GM21723 (cell line): Measurements from ENCODE around the gene TRAK1.
A peak's percentile ranks its signal among the peaks of the same experiment; 100 is the strongest.

ENCODE experiments used
- ATAC-seq: cut with Tn5 transposase; IDR thresholded peaks from one replicate; pipeline ENCODE4 v1.9.1; 2021; ENCODE audit warnings: mild to moderate bottlenecking, moderate library complexity; ENCODE audit not compliant: unreplicated experiment

Gene TRAK1

DNA sequence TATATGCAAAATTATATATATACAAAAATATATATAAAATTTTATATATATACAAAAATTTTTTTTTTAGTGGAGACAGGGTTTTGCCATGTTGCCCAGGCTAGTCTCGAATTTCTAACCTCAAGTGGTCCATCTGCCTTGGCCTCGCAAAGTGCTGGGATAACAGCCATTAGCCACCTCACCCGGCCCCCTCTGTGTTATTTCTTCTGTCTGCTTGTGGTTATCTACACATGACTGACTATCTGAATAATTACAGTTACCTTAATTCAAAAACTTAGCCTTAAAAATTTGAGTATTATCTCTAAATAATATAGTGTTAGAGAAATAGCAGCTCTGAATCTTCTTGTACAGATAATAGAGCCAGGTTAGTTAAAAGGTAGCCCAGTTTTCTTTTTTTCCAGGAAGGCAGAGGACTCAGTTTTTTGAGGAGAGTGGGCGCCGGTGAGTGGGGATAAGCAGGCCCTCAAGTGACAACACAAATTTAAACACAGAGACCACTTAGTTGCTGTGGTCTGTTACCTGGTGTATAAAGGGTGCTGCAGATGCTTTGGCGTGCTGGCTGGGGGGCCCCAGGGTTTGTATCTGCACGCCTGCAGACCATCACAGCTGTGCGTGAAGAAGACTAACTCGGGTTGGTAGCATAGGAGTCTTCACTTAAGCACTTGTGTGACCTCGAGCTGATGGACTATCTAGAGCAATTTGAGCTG lies 83.7 kb downstream of the TRAK1 start:
- no peak for ATAC-seq

DNA sequence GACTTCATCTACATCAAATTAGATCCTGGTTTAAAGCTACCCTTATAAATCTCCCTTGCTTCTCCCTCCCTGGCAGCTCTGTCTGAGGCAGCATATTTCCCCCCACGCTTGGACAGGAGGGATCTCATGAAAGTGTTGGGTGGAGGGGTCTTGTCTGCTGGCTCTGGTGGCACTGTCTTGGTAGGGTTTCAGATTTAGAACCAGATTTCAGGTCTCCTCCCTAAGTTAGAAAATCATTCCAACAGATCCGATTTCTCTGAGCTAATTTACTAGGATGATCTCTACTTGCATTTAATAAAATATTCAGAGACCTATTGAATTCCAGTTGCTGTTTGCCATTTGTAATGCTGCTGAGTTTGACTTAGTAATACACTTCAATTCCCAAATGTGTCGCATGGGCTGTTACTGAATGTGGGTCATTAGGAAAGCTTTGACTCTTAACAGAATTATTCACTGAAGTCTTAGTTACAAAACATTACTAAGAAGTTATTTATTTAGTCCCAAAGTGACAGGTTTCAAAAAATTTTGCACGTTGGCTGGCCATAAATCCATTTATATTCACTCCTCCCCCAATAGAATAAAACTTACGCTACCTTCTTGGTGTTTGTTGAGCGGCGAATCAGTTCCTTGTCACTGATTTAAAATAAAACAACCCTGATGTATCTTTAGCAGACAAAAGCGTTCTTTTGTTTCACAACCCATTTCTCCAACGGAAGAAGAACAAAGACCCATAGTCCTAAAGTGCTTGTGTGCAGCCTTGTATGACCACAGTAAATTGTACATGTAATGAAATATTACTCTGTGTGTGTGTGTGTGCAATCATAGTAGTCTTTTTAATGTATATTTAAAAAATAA lies 84.5 kb downstream of the TRAK1 start:
- ATAC-seq: no peak

DNA sequence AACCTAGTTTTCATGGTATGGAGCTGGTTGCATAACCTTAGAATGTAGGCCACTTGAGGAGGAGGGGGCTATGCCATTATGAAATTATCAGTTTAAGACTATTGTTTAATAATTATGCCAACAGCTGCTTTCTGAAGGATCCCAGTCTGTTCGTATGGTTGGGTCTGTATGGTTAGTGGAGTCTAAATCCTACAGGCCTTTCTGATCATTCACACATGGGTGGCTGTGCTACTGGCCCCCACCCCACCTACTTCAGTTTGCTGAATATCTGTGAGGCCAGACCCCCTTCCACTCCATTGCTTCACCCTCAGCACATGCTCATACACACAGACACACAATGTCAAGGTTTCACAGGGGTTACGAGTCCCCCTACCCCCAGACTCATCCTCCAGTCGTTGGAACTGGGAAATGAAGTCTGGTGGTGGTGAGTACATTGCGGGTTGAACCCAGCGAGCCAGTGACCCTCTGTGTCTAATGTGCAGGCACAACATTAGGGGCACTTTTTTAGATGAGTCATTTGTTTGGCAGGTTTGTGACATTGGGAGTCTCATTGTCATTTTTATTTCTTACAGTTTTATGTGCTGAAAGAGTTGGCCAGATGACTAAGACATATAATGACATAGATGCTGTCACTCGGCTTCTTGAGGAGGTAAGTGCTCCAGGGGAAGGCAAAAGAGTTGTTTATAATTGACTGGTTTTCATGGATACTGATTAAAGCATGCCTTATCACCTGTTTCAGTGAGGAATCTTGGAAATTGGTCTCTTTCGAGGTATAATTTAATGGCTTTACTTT lies 85.3 kb downstream of the TRAK1 start:
- no peak for ATAC-seq

GRCh38 chr3:42177068-42177800 lies 86.1 kb downstream of the TRAK1 start:
- no peak for ATAC-seq

DNA sequence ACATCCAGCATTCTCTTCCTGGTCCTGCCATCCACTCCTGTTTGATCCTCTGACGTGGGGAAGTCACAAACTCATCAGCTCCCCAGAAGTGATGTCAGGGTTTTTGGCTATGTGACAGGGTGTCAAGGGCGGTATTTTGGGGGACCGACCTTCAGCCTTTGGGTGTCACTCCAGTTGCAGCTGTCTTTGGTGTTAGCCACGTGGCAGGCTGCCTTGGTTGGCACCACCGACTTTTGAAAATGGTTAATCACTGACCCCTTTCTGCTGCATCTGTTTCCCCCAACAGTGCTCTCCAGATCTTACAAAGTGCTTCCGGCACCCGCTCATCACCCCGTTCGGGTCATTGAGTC lies 86.6 kb downstream of the TRAK1 start:
- no peak for ATAC-seq

GRCh38 chr3:42179110-42179725 lies 88.1 kb downstream of the TRAK1 start:
- ATAC-seq: no peak

DNA sequence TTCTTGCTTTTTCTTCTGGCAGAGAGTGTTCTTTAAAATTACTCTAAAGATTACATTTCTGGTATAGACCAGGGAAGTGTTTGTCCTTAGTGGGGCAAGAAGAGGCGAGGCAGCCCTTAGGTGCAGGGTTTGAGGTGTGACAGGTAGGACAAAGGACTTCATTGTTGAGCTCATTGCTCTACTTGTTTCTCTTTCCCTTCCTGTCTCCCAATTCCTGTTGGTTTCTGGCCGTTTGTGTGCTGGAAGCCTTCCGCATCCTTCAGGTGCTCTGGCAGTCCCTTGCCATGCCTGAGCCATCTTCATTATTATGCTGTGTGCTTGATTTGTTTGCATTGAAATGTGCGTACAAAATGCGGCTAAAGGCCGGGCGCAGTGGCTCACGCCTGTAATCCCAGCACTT lies 89.7 kb downstream of the TRAK1 start:
- no peak for ATAC-seq

- no peak for ATAC-seq
Measured at GRCh38 chr3:42182555-42182954, 91.4 kb downstream of the TRAK1 start.

DNA sequence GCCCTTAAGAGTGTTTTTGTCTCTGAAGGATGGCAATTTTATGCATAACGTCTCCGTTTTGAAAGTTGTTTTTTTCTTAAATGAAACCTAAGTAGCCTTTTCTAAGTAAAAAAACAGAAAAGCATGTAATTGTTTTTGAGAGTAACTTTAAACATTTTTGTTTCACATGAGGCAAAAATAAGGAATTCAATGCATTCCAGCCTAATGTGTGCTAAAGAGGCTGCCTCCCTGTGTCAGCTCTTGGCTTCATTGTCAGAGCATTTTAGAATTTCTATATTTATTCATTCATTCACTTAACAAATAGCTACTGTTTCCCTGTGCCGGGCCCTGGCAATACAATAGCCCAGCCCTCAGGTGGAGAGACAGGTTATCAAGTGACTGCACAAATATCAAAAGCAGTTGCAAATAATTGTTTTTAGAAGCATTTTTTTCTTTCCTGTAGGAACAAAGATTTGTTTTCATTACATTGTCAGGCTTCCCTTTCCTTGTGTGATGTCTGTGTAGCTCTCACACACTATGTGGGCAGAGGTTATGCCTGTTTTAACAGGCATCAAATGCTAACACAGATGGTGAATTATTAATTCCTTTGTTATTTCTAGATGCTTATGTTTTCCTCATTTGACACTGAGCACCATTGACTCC lies 93.0 kb downstream of the TRAK1 start:
- no peak for ATAC-seq

- ATAC-seq: no peak
Measured at GRCh38 chr3:42184651-42185443, 93.7 kb downstream of the TRAK1 start.

DNA sequence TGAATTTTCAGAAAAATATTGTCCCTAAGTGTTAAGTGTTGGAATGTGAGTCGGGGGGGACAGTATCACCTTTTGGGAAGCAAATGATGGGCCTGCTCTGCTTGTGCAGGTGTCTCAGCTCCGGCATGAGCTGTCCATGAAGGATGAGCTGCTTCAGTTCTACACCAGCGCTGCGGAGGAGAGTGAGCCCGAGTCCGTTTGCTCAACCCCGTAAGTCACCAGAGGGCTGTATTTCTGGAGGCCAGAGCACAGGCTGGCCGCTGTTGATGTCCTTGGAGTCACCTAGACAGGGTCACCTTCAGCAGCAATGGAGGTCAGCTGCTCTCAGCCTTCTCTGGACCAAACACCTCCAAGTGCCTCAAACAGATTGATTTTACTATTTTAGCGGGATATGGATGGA lies 96.8 kb downstream of the TRAK1 start:
- ATAC-seq: no peak

- ATAC-seq: no peak
Measured at GRCh38 chr3:42188376-42188775, 97.2 kb downstream of the TRAK1 start.

DNA sequence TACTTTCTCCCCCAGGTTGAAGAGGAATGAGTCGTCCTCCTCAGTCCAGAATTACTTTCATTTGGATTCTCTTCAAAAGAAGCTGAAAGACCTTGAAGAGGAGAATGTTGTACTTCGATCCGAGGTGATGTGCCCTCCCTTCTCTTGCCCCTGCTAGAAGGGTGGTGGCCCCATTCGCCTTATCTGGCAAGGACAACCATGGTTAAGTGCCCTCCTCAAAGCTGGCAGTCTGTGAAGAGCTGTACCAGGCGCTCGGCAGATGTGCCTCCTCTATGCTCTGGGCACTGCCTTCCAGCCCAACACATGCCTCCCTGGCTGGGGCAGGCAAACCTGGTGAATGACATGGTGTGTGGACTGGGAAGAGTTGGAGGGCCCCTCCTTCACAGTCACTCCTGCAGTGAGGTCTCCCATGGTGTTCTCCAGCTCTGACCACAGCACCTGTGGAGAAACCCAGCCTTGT lies 97.9 kb downstream of the TRAK1 start:
- no peak for ATAC-seq

GRCh38 chr3:42189736-42190135 lies 98.6 kb downstream of the TRAK1 start:
- no peak for ATAC-seq

DNA sequence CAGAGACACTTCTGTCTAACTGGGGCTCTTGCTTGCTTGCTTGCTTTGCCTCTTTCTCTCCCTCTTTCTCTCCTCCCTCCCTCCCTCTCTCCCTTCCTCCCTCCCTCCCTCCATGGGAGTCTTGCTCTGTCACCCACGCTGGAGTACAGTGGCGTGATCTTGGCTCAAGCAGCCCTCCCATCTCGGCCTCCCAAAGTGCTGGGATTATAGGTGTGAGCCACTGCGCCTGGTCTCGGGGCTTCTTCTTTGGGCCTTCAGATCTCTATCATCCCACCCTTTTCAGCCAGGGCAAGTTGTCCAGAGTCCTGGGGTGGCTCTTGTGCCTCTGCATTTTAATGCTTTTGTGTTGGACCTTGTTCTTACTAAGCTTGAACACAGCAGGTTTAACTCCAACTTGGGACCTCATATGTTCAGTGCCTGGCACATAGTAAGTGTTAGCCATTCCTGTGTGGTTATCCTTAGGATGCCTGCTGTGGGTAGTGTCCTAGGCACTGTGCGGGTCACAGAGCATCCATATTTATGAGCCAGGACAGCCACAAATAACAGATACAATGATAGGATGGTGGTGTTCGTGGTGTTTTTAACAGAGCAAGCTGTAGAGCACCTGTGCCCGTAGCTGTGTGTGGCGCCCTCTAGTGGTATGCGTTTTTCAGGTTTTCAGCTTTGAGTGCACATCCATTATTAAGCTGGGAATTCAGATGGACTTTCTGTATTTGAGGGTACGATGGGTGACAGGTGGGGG lies 99.7 kb downstream of the TRAK1 start:
- ATAC-seq: peak; percentile 23

DNA sequence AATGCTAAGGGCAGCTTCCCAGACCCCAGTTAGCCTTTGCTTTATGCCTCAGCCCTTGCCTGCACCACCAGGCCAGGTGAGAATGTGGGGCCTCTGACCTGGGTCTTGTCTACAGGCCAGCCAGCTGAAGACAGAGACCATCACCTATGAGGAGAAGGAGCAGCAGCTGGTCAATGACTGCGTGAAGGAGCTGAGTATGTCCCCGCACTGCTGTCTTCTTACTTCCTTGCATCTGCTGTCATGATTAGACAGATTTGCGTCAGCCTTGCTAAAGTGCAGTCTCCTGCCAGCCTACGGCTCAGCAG lies 100.2 kb downstream of the TRAK1 start:
- no peak for ATAC-seq

GRCh38 chr3:42192334-42193200 lies 101.4 kb downstream of the TRAK1 start:
- ATAC-seq: peak; percentile 38
